ENCODE results near the gene ATRN.

GRCh38 chr20:3670511-3670910, 199.7 kb downstream of the ATRN start:
- TF ChIP-seq, protein P1, sequence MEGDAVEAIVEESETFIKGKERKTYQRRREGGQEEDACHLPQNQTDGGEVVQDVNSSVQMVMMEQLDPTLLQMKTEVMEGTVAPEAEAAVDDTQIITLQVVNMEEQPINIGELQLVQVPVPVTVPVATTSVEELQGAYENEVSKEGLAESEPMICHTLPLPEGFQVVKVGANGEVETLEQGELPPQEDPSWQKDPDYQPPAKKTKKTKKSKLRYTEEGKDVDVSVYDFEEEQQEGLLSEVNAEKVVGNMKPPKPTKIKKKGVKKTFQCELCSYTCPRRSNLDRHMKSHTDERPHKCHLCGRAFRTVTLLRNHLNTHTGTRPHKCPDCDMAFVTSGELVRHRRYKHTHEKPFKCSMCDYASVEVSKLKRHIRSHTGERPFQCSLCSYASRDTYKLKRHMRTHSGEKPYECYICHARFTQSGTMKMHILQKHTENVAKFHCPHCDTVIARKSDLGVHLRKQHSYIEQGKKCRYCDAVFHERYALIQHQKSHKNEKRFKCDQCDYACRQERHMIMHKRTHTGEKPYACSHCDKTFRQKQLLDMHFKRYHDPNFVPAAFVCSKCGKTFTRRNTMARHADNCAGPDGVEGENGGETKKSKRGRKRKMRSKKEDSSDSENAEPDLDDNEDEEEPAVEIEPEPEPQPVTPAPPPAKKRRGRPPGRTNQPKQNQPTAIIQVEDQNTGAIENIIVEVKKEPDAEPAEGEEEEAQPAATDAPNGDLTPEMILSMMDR (IDR thresholded peaks at IDR 0.05; ENCODE audit: extremely low read depth in 1 of 2, insufficient read depth in 1 of 2, low read depth in 1 of 2, low read length in 2 of 2) = no peak
- no peak for TF ChIP-seq POLR2AphosphoS5 (IDR thresholded peaks at IDR 0.05; ENCODE audit: insufficient read depth, low read depth, low read length)
- TF ChIP-seq POLR2A (IDR thresholded peaks at IDR 0.05; ENCODE audit: low read depth, low read length) = no peak
- TF ChIP-seq FOS (IDR thresholded peaks at IDR 0.05; ENCODE audit: borderline replicate concordance, insufficient read depth, low read length) = no peak
- no peak for TF ChIP-seq MYC (IDR thresholded peaks at IDR 0.05; ENCODE audit: low read depth, low read length)
- TF ChIP-seq EZH2 (IDR thresholded peaks at IDR 0.05; ENCODE audit: borderline replicate concordance, low read depth, low read length, severe bottlenecking) = no peak
- TF ChIP-seq MAX (IDR thresholded peaks at IDR 0.05; ENCODE audit: insufficient read depth, insufficient read length) = no peak
- TF ChIP-seq JUN (IDR thresholded peaks at IDR 0.05; ENCODE audit: borderline replicate concordance, insufficient read depth, insufficient read length, low read depth) = no peak
